ENCODE data around the gene HDAC9. TPM values are rescaled to one million over a fixed set of nuclear protein-coding genes. Genes with fewer than 3 reads are reported as not detected.

The HDAC9 gene
- total RNA-seq, 4 donors from 2014 or later: 3.0 to 14.0 (median 5.6) TPM

DNA sequence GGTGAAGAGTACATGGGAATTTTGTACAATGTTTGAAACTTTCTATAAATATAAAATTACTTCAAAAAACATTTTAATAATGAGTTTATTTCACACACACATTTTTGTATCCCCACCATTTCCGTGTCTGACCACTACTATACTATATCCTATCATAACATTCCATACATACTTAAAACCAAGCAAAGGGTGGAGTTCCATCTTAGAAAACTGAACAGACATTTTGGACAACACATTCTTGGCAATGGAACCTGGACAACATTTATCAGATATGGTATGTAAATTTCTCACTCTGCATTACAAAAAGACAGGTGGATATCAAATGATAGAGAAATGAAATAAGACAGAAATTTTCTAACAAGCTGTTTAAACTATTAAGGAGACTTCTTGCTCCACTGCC, 453.0 kb downstream of the HDAC9 start:
- Histone ChIP-seq H3K36me3 (no peaks in the 10 kb centered on the region), H3K4me3 (no peak overlapping the region), H3K9me3 (no peaks in the 10 kb centered on the region), H3K27me3 (no peaks in the 10 kb centered on the region), H3K27ac (no peak overlapping the region), H3K4me1 (no peaks in the 10 kb centered on the region)
- intact Hi-C loops (cut with DNase I; ENCODE audit: low total_unique reads) (no loop called here), in situ Hi-C loops (cut with MboI; ENCODE audit: low sequenced_read_pairs in 4 of 4) (no loop called here)
- DNase-seq (no peak), ATAC-seq (no peak)
- TF ChIP-seq, protein P1, sequence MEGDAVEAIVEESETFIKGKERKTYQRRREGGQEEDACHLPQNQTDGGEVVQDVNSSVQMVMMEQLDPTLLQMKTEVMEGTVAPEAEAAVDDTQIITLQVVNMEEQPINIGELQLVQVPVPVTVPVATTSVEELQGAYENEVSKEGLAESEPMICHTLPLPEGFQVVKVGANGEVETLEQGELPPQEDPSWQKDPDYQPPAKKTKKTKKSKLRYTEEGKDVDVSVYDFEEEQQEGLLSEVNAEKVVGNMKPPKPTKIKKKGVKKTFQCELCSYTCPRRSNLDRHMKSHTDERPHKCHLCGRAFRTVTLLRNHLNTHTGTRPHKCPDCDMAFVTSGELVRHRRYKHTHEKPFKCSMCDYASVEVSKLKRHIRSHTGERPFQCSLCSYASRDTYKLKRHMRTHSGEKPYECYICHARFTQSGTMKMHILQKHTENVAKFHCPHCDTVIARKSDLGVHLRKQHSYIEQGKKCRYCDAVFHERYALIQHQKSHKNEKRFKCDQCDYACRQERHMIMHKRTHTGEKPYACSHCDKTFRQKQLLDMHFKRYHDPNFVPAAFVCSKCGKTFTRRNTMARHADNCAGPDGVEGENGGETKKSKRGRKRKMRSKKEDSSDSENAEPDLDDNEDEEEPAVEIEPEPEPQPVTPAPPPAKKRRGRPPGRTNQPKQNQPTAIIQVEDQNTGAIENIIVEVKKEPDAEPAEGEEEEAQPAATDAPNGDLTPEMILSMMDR (IDR thresholded peaks at IDR 0.05 in 4 of 5, conservative IDR thresholded peaks at IDR 0.05 in 1 of 5): no peak
- TF ChIP-seq POLR2A (IDR thresholded peaks at IDR 0.05): no peak

DNA sequence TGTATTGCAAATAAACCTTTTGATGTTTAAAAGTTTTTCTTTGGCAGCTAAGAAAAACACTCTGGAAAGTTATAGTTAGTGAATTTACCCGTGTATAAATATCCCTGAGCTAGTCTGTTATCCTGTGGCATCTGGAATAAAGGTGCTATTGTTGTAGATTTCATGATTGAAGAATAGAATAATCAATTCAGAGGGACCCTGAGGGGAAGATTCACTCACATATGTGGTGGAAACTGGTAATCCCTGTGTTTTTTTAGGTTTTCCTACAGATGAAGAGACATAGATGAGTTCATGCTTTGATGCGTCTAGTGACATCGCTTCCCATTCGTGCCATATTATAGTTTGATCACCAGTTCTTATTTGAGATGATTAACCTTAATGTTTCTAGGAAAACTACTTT, 457.3 kb downstream of the HDAC9 start:
- no peaks in the 10 kb centered on the region for H3K4me1 ChIP-seq
- in situ Hi-C loops (cut with MboI; ENCODE audit: low sequenced_read_pairs in 4 of 4): no loop called here
- H3K27ac ChIP-seq: no peak overlapping the region
- no peaks in the 10 kb centered on the region for H3K27me3 ChIP-seq
- intact Hi-C loops (cut with DNase I; ENCODE audit: low total_unique reads): no loop called here
- DNase-seq (no peak), ATAC-seq (no peak)
- no peaks in the 10 kb centered on the region for H3K9me3 ChIP-seq
- no peaks in the 10 kb centered on the region for H3K36me3 ChIP-seq
- H3K4me3 ChIP-seq: no peak overlapping the region
- no peak for TF ChIP-seq POLR2A (IDR thresholded peaks at IDR 0.05)

GRCh38 chr7:18958627-18959026, 463.1 kb downstream of the HDAC9 start:
- Histone ChIP-seq H3K9me3 (no peaks in the 10 kb centered on the region), H3K27me3 (no peaks in the 10 kb centered on the region), H3K4me3 (no peak overlapping the region), H3K4me1 (no peaks in the 10 kb centered on the region), H3K36me3 (no peaks in the 10 kb centered on the region), H3K27ac (no peak overlapping the region)
- intact Hi-C loops (cut with DNase I; ENCODE audit: low total_unique reads): no loop called here
- no peak for ATAC-seq
- no peak for TF ChIP-seq POLR2A (IDR thresholded peaks at IDR 0.05)
- TF ChIP-seq, protein P1 (IDR thresholded peaks at IDR 0.05 in 4 of 5, conservative IDR thresholded peaks at IDR 0.05 in 1 of 5): no peak
- no peak for DNase-seq
- in situ Hi-C loops (cut with MboI; ENCODE audit: low sequenced_read_pairs in 4 of 4): no loop called here

DNA sequence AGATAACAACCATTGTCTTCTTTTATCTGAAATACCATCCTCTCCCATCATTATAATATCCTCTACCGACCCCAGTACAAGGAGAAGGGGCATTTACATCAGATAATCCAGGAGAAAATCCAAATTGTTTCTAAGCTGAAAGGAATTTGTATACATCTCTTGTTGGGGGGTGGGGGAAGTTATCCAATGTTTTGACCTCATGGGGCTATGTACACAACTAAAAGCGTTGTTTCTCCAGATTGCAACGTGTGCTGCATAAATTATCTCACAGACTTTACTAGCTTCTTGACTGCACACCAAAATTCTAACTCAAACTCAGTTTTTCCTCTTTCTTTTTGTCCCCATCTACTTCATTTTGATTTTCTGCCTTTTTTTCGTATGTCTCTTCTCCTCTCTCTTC, 465.2 kb downstream of the HDAC9 start:
- no peaks in the 10 kb centered on the region for H3K9me3 ChIP-seq
- DNase-seq: no peak
- H3K4me3 ChIP-seq: no peak overlapping the region
- H3K27me3 ChIP-seq: no peaks in the 10 kb centered on the region
- no peak for ATAC-seq
- intact Hi-C loops (cut with DNase I; ENCODE audit: low total_unique reads) (no loop called here), in situ Hi-C loops (cut with MboI; ENCODE audit: low sequenced_read_pairs in 4 of 4) (no loop called here)
- H3K27ac ChIP-seq: no peak overlapping the region
- TF ChIP-seq, protein P1 (IDR thresholded peaks at IDR 0.05 in 4 of 5, conservative IDR thresholded peaks at IDR 0.05 in 1 of 5): no peak
- TF ChIP-seq POLR2A (IDR thresholded peaks at IDR 0.05): no peak
- no peaks in the 10 kb centered on the region for H3K36me3 ChIP-seq
- H3K4me1 ChIP-seq: no peaks in the 10 kb centered on the region

DNA sequence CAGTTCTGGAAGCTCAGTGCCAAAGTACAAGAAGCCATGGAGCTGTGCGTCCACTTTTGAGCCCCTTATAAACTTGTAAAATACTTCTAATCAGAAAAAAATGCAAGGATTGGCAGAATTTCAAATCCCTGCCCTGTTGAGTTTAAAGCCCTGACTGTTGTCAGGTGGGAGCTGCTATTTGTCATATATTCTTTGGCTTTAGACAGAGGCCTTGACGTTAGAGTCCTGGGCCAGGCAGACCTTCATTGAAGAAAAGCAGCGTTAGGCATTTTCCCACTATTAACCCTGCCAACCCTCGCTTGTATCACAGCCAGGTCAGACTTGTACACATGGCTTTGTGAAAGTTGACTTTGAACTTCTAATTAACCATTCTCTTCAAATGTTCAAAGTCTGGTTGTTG, 466.5 kb downstream of the HDAC9 start:
- ATAC-seq: no peak
- H3K27ac ChIP-seq: no peak overlapping the region
- no peaks in the 10 kb centered on the region for H3K4me1 ChIP-seq
- no peaks in the 10 kb centered on the region for H3K9me3 ChIP-seq
- in situ Hi-C loops (cut with MboI; ENCODE audit: low sequenced_read_pairs in 4 of 4) (no loop called here), intact Hi-C loops (cut with DNase I; ENCODE audit: low total_unique reads) (no loop called here)
- no peak for DNase-seq
- no peak overlapping the region for H3K4me3 ChIP-seq
- H3K36me3 ChIP-seq: no peaks in the 10 kb centered on the region
- H3K27me3 ChIP-seq: no peaks in the 10 kb centered on the region
- no peak for TF ChIP-seq POLR2A (IDR thresholded peaks at IDR 0.05)
- TF ChIP-seq, protein P1 (IDR thresholded peaks at IDR 0.05 in 4 of 5, conservative IDR thresholded peaks at IDR 0.05 in 1 of 5): no peak
